ENCODE results near the gene SPTAN1.
"Not testable (repeated sequence)": the region's sequence is repeated elsewhere in the genome, so short reads cannot be mapped to it uniquely, and the experiment has no call there.

Gene SPTAN1

DNA sequence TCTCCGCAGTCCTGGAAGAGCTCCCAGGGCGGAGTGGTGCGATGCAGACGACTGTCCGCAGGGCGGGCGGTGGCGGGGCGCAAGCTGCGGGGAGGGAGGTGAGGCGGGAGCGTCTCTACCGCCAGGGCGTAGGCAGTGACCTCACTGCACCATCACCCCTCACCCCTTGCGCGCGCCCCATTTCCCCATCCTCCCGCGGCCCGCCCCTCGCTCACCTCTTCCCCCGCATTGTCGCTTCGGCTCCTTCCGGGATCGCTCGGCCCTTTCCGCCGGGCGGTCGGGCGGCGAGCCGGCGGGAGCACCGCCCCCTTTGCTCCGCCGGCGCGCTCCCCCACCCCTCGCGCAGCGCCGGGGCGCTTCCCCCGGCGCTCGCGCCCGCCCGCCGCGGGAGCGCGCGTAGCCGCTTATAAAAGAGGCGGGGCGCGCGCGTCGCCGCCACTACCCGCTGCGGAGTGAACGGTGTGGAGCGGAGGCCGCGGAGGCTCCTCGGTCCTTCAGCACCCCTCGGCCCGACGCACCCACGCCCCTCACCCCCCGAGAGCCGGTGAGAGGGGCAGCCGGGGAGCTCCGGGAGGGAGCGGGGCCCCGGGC, at the start of gene SPTAN1:
TSS of gene SPTAN1 (plus strand) at position 435 of the 591 bp plus-strand sequence. CDS start 14,154 bp downstream, outside the sequence.
- DNase-seq = peak; percentile 86

DNA sequence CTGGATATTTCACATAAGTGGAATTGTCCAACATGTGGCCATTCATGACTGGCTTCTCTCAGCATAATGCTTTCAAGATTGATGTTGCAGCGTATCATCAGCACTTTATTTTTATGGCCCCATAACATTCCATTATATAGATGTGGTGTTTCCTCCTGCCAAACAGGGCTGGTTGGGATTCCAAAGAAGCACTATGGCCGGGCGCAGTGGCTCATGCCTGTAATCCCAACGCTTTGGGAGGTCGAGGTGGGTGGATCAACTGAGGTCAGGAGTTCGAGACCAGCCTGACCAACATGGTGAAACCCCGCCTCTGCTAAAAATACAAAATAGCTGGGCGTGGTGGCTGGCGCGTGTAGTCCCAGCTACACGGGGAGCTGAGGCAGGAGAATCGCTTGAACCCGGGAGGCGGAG, 49.0 kb upstream of the SPTAN1 start:
- DNase-seq = not testable (repeated sequence)

DNA sequence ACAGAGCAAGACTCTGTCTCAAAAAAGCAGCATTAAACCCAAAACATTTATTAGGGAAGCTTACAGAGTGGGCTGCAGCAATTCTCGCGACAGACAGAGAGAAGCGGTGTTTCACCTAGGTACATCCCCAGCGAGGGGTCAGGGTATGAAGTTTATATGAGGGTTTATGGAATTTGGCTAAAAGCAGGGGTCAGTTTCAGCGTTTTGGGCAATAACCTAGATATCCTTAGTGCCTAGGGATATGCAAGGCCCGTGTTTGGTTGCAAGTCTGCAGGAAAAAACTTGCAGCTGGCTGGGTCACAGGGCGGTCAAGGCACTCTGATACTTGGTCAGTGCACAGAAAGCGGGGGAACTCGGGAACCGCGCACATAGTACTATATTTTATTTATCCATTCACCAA, 48.5 kb upstream of the SPTAN1 start:
- DNase-seq = no peak

DNA sequence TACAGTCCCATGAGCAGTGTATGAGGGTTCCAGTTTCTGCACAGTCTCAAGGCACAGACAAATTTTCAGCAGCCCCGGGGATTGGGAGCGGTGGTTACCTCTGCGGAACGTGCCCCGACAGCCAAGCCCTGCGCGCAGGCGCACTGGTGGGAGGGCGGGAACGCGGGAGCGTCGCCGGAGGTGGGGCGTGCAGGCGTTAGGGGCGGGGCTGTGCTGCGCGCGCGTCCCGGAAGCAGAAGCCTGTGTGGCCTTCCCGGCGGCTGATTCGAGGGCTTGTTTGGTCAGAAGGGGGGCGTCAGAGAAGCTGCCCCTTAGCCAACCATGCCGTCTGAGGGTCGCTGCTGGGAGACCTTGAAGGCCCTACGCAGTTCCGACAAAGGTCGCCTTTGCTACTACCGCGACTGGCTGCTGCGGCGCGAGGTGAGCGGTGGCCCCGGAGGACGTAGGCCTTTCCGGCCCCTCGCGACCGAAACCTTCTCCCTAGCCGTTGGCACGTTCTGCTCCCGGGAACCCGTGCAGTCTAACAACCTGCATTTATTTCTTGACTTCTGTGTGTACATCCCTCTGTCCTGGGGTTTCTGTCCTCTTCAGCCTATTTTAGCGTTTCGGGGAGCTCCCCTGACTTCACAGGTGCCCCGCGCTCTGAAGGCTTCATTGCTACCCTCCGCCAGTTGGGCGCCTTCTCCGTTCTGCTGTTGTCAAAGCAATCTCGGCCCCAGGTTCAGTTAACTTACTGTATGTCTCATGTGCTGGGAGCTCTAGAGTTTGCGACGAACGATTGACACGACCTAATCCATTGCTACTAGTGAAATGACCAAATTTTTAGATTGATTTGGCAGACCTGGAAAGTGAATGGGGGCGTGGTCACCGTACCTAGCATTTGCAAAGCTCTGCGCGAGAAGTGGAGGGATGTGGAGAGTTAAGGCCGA, 47.6 kb upstream of the SPTAN1 start, which contains the start of gene GLE1:
TSS of gene GLE1 (plus strand) at position 235 of the 929 bp plus-strand sequence. CDS start at position 322, 87 bp downstream.
- peak; percentile 95 for DNase-seq

DNA sequence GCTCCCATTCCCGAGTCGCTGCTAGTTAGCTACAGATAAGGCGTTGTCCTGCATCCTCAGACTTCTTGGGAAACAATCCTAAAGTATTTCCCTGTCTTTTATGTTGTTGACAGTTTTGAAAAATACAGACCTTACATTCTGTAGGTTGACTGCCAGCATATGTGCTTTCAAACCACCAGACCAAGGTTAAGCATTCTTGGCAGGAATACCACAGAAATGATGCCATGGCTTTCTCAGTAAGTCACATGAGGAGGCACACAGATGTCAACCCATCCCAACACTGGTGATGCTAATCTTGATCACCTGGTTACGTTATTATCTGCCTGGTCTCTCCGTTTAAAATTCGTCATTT, 47.0 kb upstream of the SPTAN1 start:
- DNase-seq = no peak

DNA sequence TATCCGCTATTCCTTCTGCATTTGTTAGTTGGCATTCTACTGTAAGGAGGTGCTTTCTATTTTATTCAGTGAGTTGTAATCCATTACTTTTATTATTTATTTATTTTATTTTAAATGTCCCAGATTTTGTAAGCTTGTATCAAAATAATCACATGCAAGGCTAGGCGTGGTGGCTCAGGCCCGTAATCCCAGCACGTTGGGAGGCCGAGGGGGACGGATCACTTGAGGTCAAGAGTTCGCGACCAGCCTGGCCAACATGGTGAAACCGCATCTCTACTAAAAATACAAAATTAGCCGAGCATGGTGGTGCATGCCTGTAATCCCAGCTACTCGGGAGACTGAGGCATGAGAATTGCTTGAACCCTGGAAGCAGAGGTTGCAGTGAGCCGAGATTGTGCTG, 46.5 kb upstream of the SPTAN1 start:
- DNase-seq = not testable (repeated sequence)

DNA sequence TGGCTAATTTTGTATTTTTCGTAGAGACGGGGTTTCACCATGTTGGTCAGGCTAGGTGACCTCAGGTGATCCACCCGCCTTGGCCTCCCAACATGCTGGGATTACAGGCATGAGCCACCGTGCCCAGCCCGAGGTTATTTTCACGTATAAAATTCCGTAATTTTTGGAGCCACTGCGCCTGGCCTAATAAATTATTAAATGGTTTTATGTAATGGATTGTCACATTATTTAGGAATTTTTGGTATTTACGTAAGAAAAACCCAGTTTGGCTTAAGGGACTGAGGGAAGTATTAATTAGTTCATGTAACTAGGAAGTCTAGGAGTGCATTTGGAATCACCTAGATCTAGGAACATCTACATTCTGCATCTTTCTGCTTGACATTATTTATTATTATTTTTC, 39.6 kb upstream of the SPTAN1 start:
- DNase-seq = no peak

DNA sequence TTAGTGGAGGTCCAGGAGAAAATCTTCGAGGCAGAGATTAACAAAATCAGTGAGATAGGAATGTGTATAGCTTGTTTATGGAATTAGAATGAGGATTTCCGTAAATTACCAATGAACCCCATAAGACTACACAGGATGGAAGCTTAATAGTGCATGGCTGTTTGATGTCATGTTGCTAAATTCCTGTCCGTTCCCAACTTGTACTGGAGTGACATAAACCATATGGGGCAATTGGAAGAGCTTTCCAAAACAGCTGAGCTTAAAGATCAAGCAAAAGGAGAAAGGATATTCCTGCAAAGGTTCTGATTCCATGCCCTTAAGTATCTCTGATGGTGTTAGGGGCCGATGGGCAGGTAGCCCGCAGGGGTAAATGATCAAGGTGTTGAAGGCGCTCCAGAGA, 30.4 kb upstream of the SPTAN1 start:
- no peak for DNase-seq

DNA sequence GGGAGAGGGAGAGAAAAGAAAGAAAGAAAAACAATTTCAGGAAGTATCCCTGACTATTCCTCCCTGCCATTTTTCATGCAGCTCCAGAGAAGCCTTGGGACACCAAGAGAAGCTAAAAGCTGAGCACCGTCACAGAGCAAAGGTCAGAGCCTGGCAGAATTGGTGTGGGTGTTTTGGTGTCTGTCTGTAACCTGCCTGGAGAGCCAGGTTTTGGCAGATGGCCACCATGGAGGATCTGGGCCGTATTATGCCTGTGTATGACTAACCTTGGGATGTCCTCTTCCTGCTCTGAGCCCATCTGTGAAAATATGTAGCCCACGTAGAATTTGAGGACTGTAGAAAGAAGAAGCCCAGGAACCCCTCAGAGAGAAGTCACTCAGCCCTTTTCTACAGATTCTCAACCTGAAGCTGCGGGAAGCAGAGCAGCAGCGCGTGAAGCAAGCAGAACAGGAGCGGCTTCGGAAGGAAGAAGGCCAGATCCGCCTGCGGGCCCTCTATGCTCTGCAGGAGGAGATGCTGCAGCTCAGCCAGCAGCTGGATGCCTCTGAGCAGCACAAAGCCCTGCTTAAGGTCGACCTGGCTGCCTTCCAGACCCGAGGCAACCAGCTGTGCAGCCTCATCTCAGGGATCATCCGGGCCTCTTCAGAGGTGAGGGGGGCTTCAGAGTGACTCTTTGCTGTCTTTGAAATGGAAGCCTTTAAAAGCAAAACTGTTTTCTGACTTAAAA, 29.0 kb upstream of the SPTAN1 start:
- no peak for DNase-seq

DNA sequence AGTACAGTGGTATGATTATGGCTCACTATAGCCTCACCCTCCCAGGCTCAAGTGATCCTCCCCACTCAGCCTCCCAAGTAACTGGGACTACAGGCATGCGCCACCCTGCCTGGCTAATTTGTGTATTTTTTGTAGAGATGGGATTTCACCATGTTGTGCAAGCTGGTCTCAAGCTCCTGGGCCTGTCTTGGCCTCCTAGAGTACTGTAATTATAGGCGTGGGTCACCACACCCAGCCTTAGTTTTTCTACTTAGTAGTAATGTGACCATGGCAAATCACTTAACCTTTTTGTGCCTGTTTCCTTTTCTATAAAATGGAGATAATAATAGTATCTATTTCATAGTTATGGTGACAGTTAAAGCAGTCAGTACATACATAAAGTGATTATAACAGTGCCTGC, 25.7 kb upstream of the SPTAN1 start:
- DNase-seq = no peak

DNA sequence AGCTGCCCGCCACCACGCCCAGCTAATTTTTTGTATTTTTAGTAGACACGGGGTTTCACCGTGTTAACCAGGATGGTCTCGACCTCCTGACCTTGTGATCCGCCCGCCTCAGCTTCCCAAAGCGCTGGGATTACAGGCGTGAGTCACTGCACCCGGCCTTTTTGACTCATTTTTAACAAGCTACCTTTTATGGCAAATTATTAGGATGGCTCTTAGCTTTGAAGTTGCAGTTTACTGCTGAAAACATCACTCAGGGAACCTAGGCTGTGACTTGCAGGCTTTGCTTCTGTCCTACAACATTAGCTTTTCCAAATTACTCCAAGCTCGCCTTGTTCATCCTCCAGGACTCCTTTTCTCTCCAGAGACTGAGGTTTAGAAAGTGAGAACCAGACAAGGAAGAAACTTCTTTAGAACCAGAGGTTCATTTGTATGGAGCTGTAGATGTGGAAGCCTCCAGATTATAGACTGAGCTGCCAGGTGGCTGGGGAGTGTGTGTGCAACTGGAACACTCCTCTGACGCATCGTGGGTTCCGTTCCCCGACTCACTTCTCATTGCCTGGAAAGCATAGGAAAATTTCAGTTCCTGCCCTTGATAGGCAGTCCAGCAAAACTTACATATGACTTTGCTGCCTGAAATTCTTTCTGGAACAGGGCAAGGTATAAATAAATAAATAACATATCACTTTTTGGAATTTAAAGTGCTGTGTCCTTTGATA, 23.8 kb upstream of the SPTAN1 start:
- DNase-seq = no peak

DNA sequence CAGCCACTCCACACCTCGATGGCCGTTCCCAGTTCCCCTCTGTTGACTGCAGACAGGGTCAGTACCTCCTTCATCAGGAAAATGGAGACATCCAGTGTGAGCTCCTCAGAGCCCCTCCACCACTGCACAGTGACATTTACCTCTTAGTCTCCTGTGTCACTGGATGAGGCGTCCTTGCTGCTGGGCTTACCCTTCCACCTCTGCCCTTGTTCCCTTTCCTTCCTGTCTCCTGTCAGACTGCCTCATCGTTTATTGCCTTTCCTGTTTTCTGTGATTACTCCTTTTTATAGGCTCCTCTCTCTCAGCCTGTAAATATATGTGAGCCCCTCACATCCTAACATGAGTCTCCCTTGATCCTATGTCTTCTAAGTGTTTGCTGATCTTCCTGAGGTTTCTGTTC, 23.2 kb upstream of the SPTAN1 start:
- no peak for DNase-seq

DNA sequence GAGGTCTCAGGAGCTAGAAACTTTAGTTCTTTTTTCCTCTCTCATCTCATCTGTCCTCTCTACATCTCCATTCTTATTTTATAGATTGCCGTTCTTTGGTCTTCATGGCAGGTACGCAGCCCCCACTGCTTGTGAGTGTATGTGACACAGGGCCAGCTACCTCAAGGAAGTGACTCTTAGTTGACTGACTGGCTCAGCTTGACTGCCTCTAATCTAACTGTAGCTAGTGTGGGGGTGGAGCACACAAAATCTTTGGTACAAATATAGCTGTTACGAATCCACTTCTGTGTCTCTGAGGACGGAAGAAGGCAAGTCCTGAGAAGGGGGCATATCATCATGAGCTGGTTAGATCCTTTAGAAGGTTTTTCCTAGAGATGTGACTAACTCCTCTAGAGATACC, 19.8 kb upstream of the SPTAN1 start:
- DNase-seq = no peak

DNA sequence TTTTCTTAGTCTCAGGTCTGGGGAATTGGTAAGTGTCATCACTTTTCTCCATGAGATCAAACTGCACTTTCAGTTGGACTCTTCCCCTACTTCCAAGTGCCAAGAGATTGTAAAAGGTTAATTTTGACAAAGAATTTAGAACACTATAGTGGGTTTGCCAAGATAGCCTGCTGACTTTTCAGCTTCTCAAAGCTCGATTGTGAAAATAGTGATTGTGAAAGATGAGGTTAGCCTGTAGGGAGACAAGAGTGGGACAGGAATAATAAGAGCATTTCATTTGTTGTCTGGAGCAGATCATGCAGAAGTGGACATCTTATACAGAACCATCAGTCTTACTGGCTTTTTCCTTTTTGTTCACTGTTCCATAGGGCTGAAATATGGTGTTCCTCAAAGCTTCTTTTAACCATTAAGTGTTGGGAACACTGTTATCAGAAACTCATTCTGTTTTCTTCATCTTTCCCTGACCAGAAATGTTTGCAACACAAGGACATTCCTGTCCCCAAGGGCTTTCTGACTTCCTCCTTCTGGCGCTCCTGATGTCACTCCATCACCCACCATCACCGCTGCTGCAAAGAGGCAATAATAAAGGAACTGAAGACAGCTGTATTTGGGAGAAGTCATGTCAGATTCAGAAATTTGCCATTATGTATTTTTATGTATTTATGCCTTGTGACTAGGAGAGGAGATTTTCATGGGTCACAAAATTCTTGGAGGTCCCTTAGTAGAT, 11.6 kb upstream of the SPTAN1 start:
- no peak for DNase-seq

DNA sequence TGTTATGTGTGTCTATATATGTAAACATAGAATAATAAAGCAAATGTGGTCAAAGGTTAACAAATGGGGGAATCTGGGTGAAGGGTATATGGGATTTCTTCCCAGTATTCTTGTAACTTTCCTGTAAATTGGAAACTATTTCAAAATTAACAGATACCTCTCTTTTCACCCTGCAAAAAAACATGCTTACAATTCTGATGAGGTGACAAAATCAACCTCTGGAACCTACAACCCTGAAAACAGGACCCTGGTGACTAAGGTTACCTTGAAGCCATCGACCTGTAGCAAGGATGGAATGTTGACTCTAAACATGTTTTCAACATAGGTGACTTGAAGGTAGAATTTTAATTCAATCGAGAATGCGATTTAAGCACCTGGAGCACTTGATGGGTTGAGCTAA, 5.9 kb upstream of the SPTAN1 start:
- no peak for DNase-seq

DNA sequence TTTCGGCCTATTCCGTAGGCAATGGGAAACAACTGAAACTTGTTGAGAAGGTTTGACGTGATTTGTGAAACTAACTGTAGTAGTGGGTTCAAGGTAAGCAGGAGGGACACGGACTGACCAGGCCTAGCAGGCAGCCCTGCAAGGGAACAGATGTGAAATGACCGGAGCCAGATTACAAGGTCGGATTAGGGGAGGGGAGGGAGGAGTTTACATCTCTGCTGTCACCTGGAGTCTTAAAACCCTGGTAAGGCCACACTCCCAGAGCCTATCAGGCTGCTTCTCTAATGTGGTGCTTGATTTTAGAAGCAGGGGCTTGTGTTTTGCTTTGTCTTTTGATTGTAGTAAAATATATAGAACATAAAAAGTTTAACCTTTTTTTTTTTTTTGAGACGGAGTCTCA, 3.5 kb upstream of the SPTAN1 start:
- DNase-seq = no peak

DNA sequence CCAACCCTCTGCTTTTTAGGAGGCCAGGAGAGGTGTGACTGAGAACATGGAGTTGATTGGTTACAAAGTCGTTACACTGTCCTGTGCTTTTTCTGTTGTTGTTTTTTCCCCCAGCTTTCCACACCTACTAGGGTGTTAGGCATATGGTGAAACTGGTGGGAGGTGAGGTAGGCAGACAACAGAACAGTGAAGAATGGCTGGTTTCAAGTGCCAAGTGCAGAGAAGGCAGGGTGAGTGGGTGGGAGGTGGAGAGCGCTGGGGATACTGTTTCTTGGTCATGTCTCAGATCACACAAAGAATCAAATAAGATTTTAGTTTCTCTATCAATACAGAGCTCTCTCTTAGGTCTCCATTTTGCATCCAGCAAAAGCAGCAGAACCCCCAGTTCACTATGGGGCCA, 2.2 kb upstream of the SPTAN1 start:
- DNase-seq = no peak

DNA sequence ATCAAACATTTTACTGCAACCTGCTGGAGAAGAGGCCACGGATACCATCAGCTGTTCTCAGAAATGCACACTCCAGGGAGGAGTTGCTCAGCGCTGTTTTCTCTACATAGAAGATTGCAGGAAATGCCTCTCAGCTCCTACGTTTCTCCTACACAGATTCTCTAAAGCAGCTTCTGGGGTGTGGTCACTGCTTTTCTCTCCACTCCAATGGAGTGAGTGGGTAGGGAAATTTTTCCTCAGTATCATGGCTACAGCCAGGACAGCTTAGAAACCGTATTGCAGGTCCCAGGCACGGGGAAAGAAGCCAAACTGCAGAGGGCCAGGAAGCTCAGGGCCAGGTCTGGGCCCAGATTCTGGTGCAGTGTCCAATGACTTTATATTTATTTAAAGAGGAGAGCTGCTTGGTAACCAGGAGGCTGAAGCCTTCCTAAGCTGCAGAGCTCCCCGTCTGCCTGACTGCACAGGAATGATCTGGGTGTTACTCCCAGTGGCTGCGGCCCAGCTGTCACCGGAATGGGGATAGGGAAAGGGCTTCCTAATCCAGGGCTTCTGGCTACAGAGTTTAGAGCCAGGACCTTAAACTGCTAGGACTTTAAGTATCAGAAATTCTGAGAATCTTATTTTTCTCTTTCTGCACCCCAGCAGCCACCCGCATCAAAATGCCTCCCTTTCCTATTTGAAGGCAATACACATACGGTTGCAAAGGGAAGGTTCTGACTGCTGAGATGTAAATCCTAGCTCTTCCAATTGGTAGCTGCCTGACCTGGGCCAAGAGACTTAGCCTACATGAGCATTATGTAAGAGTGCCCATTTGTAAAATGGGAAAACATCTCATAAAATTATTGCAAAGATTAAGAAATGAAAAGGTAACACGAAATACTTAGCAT, 1.4 kb upstream of the SPTAN1 start:
- no peak for DNase-seq

DNA sequence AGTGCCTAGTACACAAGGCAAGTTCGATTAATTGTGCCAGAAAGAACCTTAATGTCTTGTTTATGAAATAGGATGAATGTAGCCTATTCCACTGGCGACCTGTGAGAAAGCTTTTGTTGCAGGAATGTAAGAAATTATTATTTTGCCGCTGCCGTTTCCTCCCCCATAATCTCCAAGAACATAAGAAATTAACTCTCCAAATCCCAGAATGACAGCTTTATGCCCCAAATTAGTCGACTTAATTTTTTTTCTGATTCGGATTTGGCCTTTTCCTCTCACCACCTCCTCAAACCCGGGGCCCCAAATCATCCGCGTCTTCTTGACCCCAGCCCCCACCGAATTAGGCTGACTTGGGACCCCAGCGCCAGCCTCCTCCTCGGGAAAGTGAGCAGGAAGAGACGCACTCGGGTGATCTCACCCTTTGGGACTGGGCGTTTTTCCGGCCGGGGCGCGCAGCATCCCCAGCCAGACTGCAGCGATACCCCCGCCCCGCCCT, 682 bp upstream of the SPTAN1 start:
- peak; percentile 92 for DNase-seq

DNA sequence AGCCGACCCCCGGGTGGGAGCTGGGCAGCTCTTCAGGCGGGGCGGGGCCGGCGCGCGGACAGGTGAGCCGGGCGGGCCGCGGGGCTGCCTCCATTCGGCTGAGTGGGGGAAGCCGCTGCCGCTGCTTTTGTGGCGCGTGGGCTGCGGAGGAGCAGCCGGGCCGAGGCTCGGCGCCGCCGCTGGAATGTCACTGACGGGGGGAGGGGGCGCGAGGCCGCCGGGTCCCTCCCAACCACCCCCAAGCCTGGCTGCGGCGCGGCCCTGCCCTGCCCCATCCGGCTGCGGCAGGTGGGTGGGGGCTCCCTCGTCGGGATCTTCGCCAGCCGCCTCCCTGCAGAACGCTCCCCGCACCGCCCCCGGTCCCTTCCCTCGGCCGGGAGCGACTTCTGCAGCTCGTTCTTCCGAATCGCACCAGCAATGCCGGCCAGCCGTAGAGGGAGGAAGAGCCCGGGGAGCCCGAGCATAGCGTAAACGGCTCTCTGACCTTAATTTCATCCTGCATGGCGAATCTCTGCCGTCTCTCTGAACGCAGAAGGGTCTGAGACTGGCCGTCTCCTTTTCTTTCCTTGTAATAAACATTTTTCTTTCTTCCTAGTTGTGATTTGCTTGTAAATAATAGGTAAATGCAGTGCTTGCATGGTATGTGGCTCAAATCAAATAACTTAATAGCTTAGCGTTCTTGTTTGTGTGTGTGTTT, 505 bp downstream of the SPTAN1 start:
- peak; percentile 44 for DNase-seq
